Fibroblast of villous mesenchyme (primary cell): ENCODE results near the gene THOP1. TPM values are rescaled to one million over a fixed set of nuclear protein-coding genes. Genes with fewer than 3 reads are reported as not detected.
"Not testable (repeated sequence)": the region's sequence is repeated elsewhere in the genome, so short reads cannot be mapped to it uniquely, and the experiment has no call there.

Experiments used
- DNase-seq: peaks from one replicate; pipeline ENCODE4 v3.0.0-alpha.2; 2010; ENCODE audit warnings: low read depth
- H3K4me3 ChIP-seq: 2 replicates; pipeline ENCODE4 v1.5.1; 2011; ENCODE audit warnings: low read depth, mild to moderate bottlenecking, low read length
- total RNA-seq: library from RNA; depleted of rRNA; stranded (reverse); fragments of >200 nt; gene quantifications from 2 replicates; pipeline ENCODE4 v1.2.3, GENCODE V29; 2012
- TF ChIP-seq, protein P1 (sequence below): IDR thresholded peaks from 2 replicates; pipeline ENCODE4 v1.5.1; 2012; ENCODE audit warnings: low read depth, mild to moderate bottlenecking, low read length; ENCODE audit not compliant: insufficient read depth

THOP1 gene
- total RNA-seq, 1 donor: 72.5 TPM

DNA sequence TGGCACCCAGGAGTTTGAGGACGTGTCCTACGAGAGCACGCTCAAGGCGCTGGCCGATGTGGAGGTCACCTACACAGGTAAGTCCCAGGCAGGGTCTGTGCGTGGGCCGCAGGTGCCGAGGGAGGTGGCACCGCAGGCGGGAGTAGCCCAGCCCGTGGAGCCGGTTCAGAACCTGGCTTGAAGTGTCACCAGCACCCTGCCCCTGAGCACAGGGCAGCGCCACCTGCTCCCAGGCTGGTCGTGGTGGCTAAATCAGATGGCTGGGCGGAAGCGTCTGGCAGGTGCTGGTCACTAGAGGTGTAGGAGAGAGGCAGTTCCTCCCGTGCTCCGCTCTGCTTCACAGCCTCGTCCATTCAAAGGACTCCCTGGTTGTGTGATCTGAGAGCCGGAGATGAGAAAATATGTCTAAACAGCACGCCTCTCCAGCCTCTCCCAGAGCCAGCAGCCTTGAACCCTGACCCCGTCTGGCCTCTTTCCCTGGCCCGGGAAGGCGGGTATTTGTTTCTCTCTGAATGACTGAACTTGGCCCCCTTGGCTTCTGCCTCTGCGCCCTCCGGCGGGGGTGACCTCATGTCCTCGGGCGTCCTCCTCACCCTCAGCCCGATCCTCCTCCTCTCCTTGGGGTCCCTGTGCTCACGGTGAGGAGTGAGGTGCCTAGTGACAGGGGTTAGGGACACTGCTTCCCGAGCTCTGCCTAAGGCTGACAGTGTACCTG lies 5.4 kb downstream of the THOP1 start:
- no peak for DNase-seq
- TF ChIP-seq, protein P1, sequence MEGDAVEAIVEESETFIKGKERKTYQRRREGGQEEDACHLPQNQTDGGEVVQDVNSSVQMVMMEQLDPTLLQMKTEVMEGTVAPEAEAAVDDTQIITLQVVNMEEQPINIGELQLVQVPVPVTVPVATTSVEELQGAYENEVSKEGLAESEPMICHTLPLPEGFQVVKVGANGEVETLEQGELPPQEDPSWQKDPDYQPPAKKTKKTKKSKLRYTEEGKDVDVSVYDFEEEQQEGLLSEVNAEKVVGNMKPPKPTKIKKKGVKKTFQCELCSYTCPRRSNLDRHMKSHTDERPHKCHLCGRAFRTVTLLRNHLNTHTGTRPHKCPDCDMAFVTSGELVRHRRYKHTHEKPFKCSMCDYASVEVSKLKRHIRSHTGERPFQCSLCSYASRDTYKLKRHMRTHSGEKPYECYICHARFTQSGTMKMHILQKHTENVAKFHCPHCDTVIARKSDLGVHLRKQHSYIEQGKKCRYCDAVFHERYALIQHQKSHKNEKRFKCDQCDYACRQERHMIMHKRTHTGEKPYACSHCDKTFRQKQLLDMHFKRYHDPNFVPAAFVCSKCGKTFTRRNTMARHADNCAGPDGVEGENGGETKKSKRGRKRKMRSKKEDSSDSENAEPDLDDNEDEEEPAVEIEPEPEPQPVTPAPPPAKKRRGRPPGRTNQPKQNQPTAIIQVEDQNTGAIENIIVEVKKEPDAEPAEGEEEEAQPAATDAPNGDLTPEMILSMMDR: no peak
- H3K4me3 ChIP-seq: no peak overlapping the region

DNA sequence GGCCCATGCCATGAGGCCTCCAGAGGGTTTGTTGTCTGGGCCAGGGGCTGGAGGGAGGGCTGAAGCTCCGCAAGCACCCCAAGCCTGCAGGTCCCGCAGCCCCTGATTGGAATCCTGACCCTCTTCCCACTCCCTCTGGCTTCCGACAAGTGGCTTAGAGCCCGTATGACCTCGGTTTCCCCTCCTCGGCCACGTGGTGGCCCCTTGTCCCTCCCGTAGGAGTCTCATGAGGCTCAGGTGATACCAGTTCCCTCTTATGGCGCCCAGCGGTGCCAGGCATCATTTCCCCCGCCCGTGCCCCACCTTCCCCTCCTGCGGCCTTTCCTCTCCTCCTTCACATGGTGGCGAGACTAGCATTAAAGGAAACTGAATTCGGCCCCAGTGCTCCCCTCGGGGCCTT lies 6.1 kb downstream of the THOP1 start:
- TF ChIP-seq, protein P1: no peak
- H3K4me3 ChIP-seq: no peak overlapping the region
- no peak for DNase-seq

DNA sequence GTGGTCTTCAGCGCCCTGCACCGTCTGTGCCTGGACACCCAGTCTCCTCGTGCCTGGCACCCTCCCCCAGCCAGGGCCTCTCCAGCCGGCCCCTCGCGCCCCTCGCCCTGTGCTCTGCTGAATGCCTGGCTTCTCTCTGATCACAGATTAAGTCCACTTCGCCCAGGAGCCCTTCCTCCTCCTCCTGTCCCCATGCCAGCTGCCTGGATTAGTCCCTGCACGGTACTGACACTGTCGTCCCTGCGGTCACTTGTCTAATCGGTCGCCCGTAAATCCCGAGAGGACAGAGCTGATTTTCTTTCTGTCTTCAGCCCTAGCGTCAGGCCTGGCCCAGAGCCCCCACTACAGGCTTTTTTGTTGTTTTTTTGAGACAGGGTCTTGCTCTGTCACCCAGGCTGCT lies 6.6 kb downstream of the THOP1 start:
- DNase-seq: no peak
- TF ChIP-seq, protein P1: no peak
- no peak overlapping the region for H3K4me3 ChIP-seq

DNA sequence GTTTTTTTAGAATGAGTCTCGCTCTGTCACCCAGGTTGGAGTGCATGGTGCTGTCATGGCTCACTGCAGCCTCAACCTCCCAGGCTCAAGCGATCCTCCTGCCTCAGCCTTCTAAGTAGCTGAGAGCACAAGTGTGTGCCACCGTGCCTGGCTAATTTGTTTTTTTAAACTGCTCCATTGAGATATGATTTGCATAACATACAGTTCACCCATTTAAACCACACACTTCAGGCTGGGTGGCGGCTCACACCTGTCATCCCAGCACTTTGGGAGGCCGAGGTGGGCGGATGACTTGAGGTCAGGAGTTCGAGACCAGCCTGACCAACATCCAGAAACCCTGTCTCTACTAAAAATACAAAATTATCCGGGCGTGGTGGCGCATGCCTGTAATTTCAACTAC lies 7.4 kb downstream of the THOP1 start:
- not testable (repeated sequence) for H3K4me3 ChIP-seq, DNase-seq

DNA sequence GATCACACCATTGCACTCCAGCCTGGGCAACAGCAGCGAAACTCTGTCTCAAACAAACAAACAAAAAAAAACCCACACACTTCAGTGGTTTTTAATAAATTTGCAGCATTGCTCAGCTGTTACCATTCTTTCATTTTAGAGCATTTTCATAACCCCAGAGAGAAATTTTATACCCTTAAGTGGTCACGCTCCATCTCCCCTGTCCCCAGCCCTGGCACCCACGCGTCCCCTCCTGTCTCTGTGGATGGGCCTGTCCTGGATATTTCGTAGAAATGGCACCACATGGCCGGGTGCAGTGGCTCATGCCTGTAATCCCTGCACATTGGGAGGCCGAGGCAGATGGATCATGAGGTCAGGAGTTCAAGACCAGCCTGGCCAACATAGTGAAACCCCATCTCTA lies 7.8 kb downstream of the THOP1 start:
- no peak for DNase-seq
- TF ChIP-seq, protein P1: no peak
- H3K4me3 ChIP-seq: no peak overlapping the region

DNA sequence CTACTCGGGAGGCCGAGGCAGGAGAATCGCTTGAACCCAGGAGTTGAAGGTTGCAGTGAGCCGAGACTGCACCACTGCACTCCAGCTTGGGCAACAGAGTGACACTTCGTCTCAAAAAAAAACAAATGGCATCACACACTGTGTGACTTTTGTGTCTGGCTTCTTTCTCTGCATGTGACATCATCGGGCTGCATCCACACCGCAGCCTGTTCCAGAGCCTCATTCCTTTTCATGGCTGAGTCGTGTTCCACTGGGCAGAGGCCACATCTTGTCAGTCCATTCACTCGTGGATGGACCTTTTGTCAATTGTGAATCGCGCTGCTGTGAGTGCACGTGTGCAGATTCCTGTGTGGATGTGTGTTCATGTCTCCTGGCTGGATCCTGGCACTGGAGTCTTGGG lies 8.3 kb downstream of the THOP1 start:
- TF ChIP-seq, protein P1: no peak

DNA sequence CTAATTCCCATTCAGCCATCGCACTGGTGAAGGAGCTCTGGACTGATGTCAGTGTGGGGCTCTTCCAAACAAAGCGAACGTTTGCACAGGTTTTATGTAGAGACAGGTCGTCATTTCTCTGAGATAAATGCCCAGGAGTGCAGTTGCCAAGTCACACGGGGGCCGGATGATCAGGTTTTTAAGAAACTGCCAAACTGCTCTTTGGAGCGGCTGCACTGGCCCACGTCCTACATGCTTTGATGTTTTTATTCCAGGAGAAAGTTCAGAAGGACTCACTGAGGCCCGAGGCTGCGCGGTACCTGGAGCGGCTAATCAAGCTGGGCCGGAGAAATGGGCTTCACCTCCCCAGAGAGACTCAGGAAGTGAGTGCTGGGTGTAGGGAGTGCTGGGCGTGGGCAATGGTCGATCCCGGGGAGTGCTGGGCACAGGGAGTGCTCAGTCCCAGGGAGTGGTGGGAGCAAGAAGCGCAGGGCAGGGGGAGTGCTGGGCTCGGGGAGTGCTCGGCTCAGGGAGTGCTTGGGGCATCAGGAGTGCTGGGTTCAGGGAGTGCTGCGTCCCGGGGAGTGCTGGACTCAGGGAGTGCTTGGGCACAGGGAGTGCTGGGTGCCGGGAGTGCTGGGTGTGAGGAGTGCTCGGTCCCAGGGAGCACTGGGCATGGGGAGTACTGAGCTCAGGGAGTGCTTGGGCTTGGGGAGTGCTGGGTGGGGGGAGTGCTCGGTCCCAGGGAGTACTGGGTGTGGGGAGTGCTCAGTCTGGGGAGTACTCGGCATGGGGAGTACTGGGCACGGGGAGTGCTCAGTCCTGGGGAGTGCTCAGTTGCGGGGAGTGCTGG lies 10.7 kb downstream of the THOP1 start:
- H3K4me3 ChIP-seq: no peak overlapping the region
- DNase-seq: no peak
- TF ChIP-seq, protein P1: no peak

More for the DNA sequence above, 8.3 kb downstream of the THOP1 start:
- H3K4me3 ChIP-seq: no peak overlapping the region
- DNase-seq: no peak
